Measurements from ENCODE around the gene PPP6R3. TPM values are rescaled to one million over a fixed set of nuclear protein-coding genes. Genes with fewer than 3 reads are reported as not detected.

PPP6R3 gene
- total RNA-seq, 1 experiment from 2014 or later, result 129 TPM

GRCh38 chr11:68541116-68541515 lies 80.6 kb downstream of the PPP6R3 start:
- Histone ChIP-seq H2AFZ (no peak overlapping the region), H3K79me2 (ENCODE audit: low read depth) (peaks cover 67% of the 10 kb centered on the region), H3F3A (ENCODE audit: insufficient read depth, low read depth) (peaks cover 42% of the 10 kb centered on the region; the same call in 1 of the 2 replicates), H3K27ac (no peak overlapping the region), H3K9me2 (ENCODE audit: insufficient read depth) (no peaks in the 10 kb centered on the region), H3K4me1 (replicated peaks; ENCODE audit: insufficient read depth) (peaks cover 22% of the 10 kb centered on the region), H3K27me3 (ENCODE audit: insufficient read depth, low read depth) (no peaks in the 10 kb centered on the region), H3K9me3 (ENCODE audit: insufficient read depth, low read depth) (no peaks in the 10 kb centered on the region), H4K20me1 (ENCODE audit: insufficient read depth) (peaks cover 78% of the 10 kb centered on the region), H3K4me2 (no peak overlapping the region), H3K4me3 (no peak overlapping the region), H3K36me3 (ENCODE audit: low read depth) (peaks cover 35% of the 10 kb centered on the region)
- TF ChIP-seq EZH2 (IDR thresholded peaks at IDR 0.05; ENCODE audit: low read depth) (no peak), CTCF (conservative IDR thresholded peaks at IDR 0.05) (no peak)
- ChIA-PET CTCF (no interaction called here), POLR2A (ENCODE audit: unreplicated experiment) (interaction anchor here (0.7 kb wide), 1 partner anchor 238 kb away, joined by 5 read pairs; no protein-coding TSS in a partner anchor)
- intact Hi-C loops (cut with micrococcal nuclease; ENCODE audit: unreplicated experiment), result no loop called here
- DNase-seq, result no peak
- BruUV-seq (replicated peaks), result no TSS peak

- Histone ChIP-seq H3K4me3 (no peak overlapping the region), H3K79me2 (ENCODE audit: low read depth) (peaks cover 67% of the 10 kb centered on the region), H2AFZ (no peak overlapping the region), H3K9me2 (ENCODE audit: insufficient read depth) (no peaks in the 10 kb centered on the region), H3K4me1 (replicated peaks; ENCODE audit: insufficient read depth) (peaks cover 25% of the 10 kb centered on the region), H3K9me3 (ENCODE audit: insufficient read depth, low read depth) (no peaks in the 10 kb centered on the region), H4K20me1 (ENCODE audit: insufficient read depth) (peaks cover 69% of the 10 kb centered on the region), H3K4me2 (no peak overlapping the region), H3K27ac (no peak overlapping the region), H3K27me3 (ENCODE audit: insufficient read depth, low read depth) (no peaks in the 10 kb centered on the region), H3K36me3 (ENCODE audit: low read depth) (peaks cover 39% of the 10 kb centered on the region), H3F3A (ENCODE audit: insufficient read depth, low read depth) (peaks cover 37% of the 10 kb centered on the region; the same call in 1 of the 2 replicates)
- ChIA-PET CTCF (no interaction called here), POLR2A (ENCODE audit: unreplicated experiment) (no interaction called here)
- DNase-seq, result no peak
- TF ChIP-seq EZH2 (IDR thresholded peaks at IDR 0.05; ENCODE audit: low read depth) (no peak), CTCF (conservative IDR thresholded peaks at IDR 0.05) (no peak)
- intact Hi-C loops (cut with micrococcal nuclease; ENCODE audit: unreplicated experiment), result no loop called here
- BruUV-seq (replicated peaks), result no TSS peak
These were observed 81.4 kb downstream of the PPP6R3 start for GRCh38 chr11:68541991-68542390.

GRCh38 chr11:68542617-68543016 lies 82.1 kb downstream of the PPP6R3 start:
- H3K4me3 ChIP-seq, result no peak overlapping the region
- no peak for TF ChIP-seq CTCF (conservative IDR thresholded peaks at IDR 0.05)
- TF ChIP-seq EZH2 (IDR thresholded peaks at IDR 0.05; ENCODE audit: low read depth), result no peak
- POLR2A ChIA-PET (ENCODE audit: unreplicated experiment), result no interaction called here
- H2AFZ ChIP-seq, result no peak overlapping the region
- peaks cover 25% of the 10 kb centered on the region for H3K4me1 ChIP-seq (replicated peaks; ENCODE audit: insufficient read depth)
- H3K79me2 ChIP-seq (ENCODE audit: low read depth), result peaks cover 69% of the 10 kb centered on the region
- peaks cover 37% of the 10 kb centered on the region; the same call in 1 of the 2 replicates for H3F3A ChIP-seq (ENCODE audit: insufficient read depth, low read depth)
- no peaks in the 10 kb centered on the region for H3K9me3 ChIP-seq (ENCODE audit: insufficient read depth, low read depth)
- no peak overlapping the region for H3K4me2 ChIP-seq
- H3K27ac ChIP-seq, result no peak overlapping the region
- BruUV-seq (replicated peaks), result no TSS peak
- peaks cover 68% of the 10 kb centered on the region for H4K20me1 ChIP-seq (ENCODE audit: insufficient read depth)
- no peaks in the 10 kb centered on the region for H3K9me2 ChIP-seq (ENCODE audit: insufficient read depth)
- CTCF ChIA-PET, result no interaction called here
- no peaks in the 10 kb centered on the region for H3K27me3 ChIP-seq (ENCODE audit: insufficient read depth, low read depth)
- H3K36me3 ChIP-seq (ENCODE audit: low read depth), result peaks cover 38% of the 10 kb centered on the region
- intact Hi-C loops (cut with micrococcal nuclease; ENCODE audit: unreplicated experiment), result no loop called here
- peak; percentile 16 to 55 for DNase-seq
